Testis (tissue), 2 donors: ENCODE measurements around the gene LIX1L.

Source experiments
- CTCF ChIP-seq, 3 experiments: fragments of 450-650 bp in 2 of 3; fragments of 200-600 bp in 1 of 3; sonication (generic) in 1 of 3; IDR thresholded peaks; one replicate each; pipeline ENCODE4 v1.5.1; 2016 to 2019; ENCODE audit warnings: antibody characterized with exemption in 3 of 3, mild to moderate bottlenecking in 2 of 3, moderate library complexity in 1 of 3
- POLR2A ChIP-seq: fragments of 450-650 bp; IDR thresholded peaks from one replicate; pipeline ENCODE4 v1.6.1; 2017; ENCODE audit warnings: antibody characterized with exemption, mild to moderate bottlenecking, moderate library complexity

- TF ChIP-seq POLR2A (no peak), CTCF (IDR thresholded peaks at IDR 0.05) (no peak)
These were observed 2.2 kb upstream of the LIX1L start for GRCh38 chr1:145959957-145960467.
